HG03521 (cell line): ENCODE results near the gene PSMB7.

Experiments
- ATAC-seq: cut with Tn5 transposase; IDR thresholded peaks from one replicate; pipeline ENCODE4 v1.9.1; 2021; ENCODE audit warnings: mild to moderate bottlenecking, moderate library complexity; ENCODE audit not compliant: unreplicated experiment

Gene PSMB7

GRCh38 chr9:124384846-124385245 lies 30.4 kb downstream of the PSMB7 start:
- ATAC-seq = no peak

- ATAC-seq = no peak
Measured at GRCh38 chr9:124384210-124384609, 31.0 kb downstream of the PSMB7 start.

DNA sequence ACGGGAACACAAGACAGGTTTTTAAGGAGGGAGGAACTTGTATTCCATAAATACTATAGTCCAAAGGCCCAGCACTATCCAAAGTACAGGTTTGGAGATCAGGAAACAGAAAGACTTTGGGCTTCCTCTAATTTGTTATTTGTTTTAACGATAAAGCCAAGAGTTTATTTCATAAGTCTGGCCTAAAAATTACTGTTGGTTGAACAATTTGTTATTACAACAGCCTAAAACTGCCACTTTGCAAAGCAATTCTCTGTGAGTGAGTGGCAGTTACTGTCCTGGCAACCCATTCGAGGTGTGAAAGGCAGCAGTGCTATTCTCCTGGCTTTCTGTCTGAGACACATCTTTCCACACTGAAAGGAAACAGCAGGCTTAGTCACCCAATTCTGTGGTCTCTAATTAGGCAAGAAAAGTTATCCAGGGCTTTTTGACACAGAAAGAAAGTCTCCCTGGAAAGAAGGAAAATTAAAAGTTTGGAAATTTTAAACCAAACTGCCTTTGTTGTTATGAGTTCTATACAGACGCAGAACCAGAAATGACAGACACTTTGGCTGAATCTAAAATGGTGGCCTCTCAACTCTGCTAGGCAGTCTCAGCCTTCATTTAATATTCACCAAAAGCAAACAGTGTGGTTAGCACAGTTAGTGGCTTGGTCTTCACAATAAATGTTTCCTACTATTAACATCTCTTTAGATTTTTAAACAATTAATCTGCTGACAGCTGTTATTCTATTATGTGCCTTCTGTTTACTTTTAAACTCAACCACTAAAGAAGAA lies 33.9 kb downstream of the PSMB7 start:
- no peak for ATAC-seq

DNA sequence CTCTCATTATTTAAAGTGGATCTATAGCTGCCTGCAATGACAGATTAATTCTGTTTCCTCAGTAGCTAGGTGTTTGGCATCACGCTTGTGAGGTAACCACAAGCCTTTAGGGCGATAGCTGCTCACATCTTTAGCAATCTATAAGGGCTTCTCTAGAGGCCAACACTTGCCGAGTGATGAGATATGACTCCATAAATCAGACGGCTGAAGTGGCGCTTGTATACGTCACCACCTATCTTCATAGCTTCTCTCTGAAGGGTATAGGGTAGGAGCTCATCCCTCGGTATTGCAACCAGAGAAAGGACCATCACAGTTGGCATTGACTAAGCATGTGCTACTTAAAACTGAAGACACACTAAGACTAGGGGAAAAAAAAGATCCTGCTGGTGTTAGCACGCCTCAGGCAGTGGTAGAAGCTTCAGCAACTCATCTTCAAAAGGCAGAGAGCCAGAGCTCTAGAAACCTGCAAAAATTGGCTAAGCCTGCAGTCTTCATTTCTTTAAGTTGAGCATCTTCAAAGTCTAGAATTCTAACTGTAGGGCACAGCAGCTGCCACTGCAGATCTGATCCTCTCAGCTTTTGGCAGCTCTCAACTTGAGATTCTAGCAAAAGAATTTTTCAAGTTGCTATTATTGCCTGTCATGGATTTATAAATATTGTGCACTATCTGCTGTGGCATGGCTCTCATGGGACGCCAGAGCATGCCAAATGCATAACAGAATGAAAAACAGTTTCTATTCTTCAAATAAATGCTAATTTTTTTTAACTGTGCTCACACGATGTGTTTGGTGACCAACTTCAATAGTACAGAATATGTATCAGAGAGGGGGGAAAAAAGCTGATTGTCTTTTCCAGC lies 37.5 kb downstream of the PSMB7 start:
- no peak for ATAC-seq

- no peak for ATAC-seq
Measured at GRCh38 chr9:124376329-124376728, 38.9 kb downstream of the PSMB7 start.

DNA sequence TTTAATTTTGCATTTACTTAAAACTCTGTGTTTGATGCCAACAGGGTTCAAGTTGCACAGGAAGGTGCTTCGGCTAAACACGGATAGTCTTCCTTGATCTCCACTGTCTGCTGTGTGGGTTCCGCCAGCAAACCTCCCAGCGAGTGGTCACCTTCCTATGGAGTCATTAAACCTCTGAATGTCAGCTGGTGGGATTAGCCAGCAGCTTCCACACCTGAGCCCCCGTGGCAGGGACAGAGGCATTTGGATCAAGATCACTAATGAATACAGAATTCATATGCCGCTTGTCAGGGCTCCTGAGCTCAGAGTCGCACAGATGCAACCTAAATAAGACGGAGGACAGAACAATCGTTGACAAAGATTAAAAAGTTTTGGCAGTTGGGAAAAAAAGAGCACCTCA lies 39.5 kb downstream of the PSMB7 start:
- no peak for ATAC-seq

DNA sequence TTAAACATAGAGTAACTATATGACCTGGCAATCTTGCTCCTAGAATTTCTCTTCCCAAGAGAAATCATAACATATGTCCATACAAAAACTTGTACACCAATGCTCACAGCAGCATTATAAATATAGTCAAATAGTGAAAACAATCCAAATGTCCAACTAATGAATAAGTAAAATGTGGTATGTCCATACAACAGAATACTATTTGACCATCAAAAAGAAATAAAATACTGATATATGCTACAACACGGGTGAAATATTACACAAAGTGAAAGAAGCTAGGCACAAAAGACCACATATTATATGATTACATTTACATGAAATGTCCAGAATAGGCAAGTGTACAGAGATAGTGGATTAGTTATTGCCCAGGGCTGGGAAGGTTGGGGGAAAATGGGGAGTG lies 41.4 kb downstream of the PSMB7 start:
- ATAC-seq = no peak

- ATAC-seq = no peak
Measured at GRCh38 chr9:124373386-124373785, 41.9 kb downstream of the PSMB7 start.

DNA sequence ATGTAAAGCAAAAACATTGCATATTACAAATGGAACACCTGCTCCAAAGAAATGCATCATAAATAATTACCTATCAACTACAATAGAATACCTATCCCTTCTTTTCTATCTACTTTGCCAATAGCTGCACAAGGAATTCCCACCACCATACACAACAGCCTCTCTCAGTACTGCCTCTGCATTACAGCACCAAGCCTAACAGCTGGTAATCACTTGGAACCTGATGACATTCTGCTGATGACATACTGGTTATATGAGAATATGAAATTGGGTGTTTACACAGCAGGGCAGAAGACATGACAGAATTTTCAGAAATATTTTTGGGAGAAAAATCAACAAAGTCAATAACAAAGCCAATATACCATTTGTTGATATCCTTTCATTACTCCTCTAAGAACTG lies 43.2 kb downstream of the PSMB7 start:
- ATAC-seq = no peak

- ATAC-seq = no peak
Measured at GRCh38 chr9:124370896-124371582, 44.2 kb downstream of the PSMB7 start.

DNA sequence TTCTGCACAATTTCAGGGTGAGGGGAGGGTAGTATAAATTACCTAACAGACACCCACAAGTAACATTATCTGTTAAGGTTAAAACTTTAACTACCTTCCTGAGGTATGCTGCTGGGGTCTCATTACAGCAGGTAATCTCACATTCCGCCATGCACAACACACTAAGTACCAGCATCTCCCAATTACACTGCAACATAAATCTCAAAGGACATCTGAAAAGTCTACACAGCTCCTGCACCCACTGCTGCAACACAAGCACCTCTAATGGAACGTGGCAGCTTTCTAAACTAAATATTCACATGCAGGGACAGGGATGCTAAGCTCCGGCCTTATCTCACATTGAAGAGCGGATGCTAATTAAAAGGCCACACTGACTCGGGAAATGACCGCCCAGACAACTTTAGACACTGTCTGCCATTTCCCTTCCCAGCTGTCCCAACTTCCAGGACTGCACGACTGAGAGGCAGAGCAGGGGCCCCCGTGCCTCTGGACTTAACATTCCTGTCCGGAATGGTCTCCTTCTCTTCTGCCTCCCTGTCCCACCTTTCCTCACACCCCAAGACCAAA lies 45.9 kb downstream of the PSMB7 start:
- ATAC-seq = no peak

DNA sequence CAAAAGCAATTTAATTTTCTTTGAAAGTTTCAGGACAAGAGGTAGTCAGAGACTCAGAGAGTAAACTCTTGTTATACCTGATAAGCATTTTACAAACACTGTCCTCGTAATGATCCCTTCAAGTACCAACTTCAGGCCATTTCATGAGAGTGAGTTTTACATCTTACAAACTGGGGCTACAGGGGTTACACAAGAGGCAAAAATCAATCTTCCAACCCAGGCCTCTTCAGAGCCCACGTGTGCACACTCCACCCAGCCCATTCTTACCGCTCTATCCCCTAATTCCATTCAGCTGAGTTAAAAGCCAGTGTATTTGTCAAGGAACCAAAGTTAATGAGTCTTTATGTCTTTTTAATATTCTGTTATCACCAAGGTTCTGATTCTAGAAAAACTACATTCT lies 46.5 kb downstream of the PSMB7 start:
- ATAC-seq = no peak

- no peak for ATAC-seq
Measured at GRCh38 chr9:124366476-124367220, 48.6 kb downstream of the PSMB7 start.

- no peak for ATAC-seq
Measured at GRCh38 chr9:124365036-124365435, 50.2 kb downstream of the PSMB7 start.

DNA sequence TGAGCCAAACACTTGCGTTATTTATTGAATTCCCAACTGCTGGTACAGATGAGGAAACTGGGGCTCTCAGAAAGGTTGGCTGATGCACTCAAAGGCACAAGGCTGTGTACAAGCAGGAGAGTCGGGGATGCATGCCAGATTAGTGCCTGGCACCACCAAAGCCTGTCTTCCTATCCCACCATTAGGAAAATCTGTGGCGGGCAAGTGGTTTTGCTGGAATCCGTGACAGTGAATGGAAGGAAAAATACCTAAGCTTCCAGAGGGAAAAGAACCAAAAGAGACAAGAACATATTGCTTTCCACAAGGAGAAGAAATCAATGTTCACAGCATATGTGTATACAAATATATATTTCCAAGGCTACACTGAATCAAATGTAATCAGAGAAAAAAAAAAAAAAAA lies 51.1 kb downstream of the PSMB7 start:
- ATAC-seq = no peak

DNA sequence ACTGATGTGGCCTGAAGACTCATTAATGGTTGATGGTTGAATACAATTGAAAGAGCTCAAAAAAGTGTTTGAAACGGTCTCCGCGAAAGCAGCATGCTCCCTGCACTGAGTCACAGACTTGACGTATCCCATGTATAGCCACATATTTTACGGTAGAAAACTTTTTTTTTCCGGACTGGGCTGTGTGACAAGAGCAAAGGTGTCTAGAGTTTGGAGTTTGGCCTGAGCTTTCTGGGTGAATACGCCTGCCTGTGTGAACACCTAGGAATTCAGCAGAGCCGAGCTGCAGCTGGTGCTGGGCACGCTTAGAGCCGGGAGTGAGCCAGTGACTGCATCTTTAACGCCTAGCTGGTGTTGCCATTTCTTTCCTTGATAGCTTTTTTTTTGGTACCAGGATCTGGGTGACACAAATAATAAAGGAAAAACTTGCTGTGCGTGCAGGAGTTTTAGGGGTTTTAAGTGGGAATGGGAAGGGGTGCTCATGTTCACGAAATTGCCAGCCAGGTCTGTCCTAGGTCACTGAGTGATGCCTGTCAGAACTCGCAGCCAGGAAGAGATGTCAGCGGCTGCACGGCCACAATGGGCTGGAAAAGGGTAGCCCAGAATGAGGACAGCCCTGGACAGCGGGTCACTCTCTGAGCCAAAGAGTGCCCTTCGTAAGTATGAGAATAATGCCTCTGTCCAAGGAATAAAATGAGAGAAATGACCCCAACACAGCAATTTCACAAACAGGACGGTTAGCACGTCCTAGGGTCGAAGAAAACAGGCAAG lies 51.7 kb downstream of the PSMB7 start:
- ATAC-seq = no peak

DNA sequence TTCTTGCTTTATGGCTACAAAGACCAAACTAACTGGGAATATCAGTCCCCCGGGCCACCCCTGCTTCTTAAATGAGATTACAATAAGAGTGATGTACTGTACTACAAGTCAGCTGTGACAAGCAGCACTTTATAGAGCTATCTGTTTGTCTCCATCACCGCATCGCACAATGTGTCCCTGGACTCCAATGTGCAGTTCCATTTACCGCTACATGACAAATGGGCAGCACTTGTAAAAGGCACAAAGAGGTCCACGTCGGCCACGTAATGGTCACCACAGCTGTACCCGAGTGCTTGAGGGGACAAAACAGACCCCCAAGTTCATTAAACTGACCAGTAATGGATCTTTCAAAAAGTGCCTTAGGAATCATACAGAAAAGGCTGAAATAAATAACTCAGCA lies 54.1 kb downstream of the PSMB7 start:
- no peak for ATAC-seq

- ATAC-seq = no peak
Measured at GRCh38 chr9:124359855-124360678, 55.2 kb downstream of the PSMB7 start.

DNA sequence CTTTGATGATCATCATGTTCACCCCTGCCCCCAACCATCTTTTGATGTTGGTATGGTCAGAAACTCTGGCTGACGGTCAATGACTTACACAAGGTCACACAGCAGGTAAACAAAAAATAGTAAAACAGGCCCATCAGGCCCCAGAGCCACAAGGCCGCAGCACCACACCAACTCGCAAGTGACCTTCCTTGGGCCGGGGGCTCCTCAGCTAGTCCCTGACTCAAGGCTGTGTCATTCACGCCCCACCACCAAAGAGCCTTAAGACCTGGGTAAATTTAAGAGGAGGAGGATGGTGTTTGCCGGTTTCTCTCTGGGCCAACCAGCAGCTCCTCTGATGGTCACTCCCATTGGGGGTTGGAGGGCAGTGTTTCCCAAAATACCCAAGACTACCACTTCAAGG lies 55.8 kb downstream of the PSMB7 start:
- no peak for ATAC-seq
